ENCODE measurements around the gene LILRB3.
"Not testable (repeated sequence)": the region's sequence is repeated elsewhere in the genome, so short reads cannot be mapped to it uniquely, and the experiment has no call there.

The LILRB3 gene

DNA sequence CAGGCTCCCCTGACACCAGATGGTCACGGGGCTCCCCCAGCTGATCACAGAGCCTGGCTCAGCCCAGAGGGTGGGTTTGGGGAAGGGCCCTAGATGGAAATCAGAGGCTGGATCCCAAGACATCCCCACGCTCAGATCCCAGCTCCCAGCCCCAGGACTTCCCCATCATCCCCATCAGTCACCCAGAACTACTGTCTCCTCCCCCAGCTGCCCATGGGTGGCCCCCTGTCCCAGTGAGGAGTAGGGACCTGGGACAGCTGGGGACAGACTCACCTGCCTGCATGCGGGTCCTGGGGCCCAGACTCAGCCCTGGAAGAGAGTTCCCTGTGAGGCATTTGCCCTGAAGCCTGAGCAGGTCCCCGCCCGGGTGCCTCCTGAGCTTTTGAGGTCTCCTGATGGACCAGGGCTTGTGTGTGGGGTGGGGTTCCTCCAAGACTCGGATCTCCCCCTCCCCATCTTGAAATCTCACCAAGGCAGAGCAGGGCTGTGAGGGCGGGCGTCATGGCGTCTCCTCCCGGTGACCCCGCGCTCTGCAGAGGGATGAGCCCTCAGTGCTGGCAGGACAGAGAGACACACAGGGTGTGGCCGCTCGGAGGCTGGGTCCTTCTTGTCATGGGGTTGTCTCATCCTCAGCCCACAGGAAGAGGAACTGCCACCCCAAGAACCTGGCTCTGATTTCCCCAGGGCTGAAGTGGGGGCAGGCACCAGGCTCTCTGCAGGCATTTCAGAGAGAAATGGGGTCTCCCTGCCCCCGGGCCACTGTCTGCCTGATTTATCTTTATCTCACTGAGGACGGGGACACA is at the start of gene LILRB3:
Gene LILRB3 (minus strand): TSS at position 534 of the 803 bp plus-strand sequence. CDS start 31 bp downstream, at position 503.
- DNase-seq = not testable (repeated sequence)

DNA sequence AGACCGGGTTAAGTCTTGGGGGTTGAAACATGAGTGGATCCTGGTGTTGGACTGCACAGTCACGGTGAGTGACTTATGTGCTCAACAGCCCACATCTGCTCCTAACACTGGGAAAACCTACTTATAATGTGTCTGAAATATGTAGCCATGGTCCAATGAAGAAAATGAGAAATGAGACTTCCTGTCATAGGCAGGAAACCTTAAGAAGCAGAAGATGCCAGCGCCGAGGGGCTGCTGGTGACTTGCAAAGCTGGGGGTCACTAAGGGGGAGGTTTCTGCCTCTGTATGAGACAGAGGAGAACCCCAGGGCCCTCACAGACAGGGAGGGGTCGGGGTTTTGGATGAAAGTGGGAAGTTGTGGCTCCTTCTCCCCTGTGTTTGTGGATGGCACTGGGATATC is 49.4 kb upstream of the LILRB3 start:
- not testable (repeated sequence) for DNase-seq

GRCh38 chr19:54271587-54271986 is 48.8 kb upstream of the LILRB3 start:
- not testable (repeated sequence) for DNase-seq

DNA sequence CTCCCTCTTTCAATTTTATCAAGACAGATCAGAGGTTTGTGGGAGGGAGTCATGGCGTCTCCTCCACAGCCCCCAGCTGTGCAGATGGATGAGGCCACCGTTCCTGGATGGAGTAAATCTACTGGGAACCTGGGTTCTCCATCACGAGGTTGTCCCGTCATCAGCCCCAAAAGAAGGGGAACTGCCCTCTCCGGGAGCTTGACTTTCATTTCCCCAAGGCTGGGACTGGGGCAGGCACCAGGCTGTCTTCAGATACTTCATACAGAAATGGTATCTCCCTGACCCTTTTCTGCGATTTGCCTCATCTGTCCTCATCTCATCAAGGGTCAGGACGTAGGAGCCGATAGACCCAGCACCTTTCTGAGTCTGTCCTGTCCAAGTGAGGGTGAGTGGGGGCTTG is 48.3 kb upstream of the LILRB3 start:
- DNase-seq = no peak

- DNase-seq = no peak
Measured at GRCh38 chr19:54268936-54269335, 46.1 kb upstream of the LILRB3 start.

GRCh38 chr19:54266133-54266532 is 43.3 kb upstream of the LILRB3 start:
- DNase-seq = peak; percentile 67

- no peak for DNase-seq
Measured at GRCh38 chr19:54262470-54262869, 39.7 kb upstream of the LILRB3 start.

DNA sequence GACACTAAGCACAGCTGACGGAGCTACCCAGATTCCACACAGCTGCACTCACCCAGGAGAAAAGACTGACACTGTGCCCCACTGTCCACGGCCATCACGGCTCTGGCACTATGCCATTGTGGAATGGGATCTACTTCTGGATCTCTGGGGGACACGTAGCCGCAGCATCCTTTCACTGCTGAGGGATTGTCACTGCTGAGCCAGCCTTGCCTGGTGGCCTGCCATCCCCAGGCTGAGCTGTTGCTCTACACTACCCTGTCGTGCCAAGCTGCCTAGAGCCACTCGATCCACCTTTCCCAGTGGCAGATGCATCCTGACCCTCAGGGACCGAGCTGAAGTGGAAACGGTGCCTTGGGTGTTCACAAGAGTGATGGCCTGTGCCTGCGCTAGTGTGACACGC is 39.3 kb upstream of the LILRB3 start:
- DNase-seq = no peak

GRCh38 chr19:54257116-54257480 is 34.3 kb upstream of the LILRB3 start, which contains the start of gene LILRB5:
Gene LILRB5, minus strand, starts transcription at chr19:54257273. Its CDS starts 80 bp downstream, at chr19:54257193.
- no peak for DNase-seq

DNA sequence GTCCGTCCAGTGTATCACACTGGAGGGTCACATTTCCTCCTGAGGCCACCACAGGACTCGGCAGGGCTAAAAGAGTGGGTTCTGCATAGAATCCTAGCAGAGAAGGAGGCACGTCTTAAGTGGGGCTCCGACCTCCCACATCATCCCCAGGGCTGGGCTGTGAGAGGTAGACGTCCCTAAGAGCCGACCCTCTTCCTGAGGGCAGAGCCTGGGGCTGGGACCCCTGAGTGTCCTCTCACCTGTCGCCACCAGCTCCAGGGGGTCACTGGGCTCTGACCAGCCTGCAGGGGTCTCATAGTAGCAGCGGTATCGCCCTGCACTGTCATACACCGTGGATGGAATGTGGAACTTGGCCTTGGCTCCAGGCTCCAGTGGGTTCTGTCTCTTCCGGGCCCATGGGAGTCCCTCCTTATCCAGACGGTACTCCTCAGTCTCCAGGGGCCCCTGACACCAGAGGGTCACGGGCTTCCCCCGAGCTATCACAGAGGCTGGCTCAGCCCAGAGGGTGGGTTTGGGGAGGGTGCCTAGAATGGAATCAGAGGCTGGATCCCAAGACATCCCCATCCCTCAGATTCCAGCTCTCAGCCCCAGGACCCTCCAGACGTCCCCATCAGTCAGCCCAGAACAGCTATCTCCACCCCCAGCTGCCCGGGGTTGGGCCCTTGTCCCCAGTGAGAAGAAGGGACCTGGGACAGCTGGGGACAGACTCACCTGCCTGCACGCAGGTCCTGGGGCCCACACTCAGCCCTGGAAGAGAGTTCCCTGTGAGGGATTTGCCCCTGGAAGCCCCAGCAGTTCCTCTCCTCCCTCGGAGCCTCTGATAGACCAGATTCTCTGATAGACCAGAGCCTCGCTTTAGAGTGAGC is 33.7 kb upstream of the LILRB3 start:
- no peak for DNase-seq

DNA sequence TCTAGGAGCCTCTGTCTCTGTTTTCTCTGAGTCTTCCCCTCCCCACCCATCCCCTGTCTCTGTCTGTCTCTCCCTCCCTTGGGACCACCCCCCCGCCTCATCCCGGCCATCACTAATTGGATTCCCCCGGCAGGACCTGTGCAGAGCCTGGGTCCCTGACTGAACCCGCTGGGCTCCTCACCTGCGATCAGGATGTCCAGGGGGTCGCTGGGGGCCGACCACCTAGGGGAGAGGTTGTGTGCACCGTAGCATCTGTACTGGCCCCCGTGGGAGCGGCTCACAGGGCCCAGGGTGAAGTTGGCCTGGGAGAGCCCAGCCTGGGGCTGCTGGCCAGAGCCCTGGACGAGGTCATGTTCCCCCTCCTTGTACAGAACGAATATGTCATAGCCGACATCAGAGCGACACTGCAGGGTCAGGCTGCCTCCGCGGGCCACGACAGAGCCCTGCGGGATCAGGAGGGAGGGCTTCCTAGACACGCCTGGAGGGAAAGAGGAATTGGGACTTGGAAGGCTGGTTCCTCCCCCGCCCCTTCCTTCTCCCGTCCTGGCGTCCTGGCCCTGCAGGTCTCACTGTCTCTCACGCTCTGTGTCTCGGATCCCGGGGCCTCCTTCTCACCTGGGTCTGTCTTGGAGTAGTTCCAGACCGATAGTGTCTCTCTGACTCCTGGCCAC is 32.4 kb upstream of the LILRB3 start:
- no peak for DNase-seq

DNA sequence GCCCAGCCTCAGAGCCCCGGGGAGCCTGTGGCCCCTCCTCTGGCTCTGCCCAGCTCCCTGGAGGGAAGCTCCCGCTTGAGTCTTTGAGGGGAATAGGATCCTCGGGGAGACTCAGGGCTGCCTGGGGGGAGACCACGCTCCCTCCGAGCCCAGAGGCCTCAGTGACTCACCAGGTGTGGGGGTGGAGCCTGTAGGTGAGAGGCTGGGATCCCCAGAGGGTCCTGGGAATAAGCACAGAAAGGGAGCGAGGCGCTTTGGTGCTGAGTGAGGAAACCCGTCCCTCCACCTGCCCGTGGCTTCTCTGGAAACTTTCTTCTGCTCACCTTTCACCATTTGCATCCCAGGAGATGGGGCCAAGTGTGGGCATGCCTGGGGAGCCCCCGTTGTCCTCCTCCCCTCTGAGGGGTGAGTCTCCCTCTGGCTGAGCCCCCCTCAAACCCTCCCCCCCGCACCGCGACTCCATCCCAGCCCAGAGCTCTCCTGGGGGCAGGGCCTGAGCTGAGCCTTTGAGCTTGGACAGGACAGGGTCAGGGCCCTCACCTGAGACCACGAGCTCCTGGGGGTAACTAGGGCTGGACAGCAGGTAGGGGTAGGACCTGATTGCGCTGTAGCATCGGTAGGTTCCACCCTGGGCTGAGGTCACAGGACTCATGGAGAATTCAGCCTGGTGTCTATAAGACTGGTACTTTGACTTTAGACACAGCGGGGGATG is 31.5 kb upstream of the LILRB3 start:
- DNase-seq = no peak

DNA sequence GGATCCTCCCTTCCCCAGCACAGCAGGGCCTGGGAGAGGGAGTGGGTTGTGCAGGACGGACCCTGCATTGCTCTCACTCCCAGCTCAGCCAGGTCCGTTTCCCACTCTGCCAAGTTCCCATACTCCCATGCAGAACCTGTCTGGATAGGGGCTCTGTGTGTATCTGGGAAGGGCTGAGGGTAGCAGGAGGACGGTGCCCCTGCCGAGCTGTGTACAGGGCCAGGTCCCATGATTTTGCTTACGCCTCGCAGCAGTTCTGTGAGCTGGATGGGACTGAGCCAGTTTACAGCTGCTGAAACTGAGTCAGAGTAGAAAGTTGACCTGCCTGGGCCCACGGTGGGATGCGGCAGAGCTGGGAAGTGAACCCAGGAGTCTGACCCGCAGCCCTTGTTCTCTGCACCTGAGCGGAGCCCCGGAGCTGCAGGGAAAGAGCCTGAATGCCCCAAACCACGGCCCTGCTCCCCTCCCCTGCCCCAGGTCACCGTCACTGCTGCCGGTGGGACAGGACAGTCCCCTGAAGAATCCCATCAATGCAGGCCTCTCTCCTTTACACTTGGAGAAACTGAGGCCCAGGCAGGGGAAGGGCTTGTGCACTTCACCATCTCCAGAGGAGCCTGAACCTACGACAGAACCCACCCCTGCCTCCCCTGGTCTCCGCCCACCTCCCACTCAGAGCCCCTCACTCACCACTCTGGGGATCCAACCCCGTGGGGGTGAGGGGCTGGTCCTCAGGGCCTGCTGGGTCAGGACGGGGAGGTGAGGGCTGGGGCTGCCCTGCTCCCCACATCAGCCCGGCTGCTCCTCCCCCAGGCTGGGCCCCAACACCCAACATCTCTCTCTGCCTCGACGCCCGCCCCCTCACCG is 30.8 kb upstream of the LILRB3 start:
- DNase-seq = no peak

DNA sequence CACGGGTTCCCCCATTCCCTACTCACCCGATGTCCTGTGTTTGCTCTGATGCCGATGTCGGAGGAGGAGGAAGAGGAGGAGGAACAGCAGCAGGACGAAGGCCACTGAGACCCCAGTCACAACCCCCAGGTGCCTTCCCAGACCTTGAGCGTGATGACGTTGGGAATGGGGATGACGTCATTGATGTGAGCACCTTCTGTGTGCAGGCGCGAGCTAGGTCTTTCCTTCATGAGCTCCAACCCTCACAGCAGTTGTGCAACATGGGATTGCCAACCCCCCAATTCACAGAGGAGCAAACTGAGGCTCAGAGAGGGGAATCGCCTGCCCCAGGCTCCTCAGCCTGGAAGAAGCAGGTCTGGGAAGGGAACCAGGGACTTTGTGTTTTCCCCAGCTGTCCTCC is 30.0 kb upstream of the LILRB3 start:
- no peak for DNase-seq

DNA sequence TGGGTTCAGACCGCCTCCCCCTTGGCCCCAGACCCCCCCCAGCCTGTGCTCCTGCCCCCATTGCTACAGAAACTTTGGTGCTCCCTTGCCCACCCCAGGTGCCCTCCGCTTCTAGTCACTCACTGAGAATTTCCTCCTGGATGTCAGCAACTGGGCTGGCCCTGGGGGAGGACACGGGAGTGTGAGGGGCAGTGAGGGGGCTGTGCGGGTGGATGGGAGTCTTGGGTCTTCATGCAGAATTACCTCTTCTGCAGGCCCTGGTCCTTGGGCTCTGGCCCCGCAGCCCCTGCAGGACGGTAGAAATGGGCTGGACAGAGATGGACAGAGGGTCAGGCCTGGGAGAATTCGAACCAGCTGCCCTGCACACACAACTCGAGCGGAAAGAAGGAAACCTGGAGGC is 29.4 kb upstream of the LILRB3 start:
- no peak for DNase-seq

DNA sequence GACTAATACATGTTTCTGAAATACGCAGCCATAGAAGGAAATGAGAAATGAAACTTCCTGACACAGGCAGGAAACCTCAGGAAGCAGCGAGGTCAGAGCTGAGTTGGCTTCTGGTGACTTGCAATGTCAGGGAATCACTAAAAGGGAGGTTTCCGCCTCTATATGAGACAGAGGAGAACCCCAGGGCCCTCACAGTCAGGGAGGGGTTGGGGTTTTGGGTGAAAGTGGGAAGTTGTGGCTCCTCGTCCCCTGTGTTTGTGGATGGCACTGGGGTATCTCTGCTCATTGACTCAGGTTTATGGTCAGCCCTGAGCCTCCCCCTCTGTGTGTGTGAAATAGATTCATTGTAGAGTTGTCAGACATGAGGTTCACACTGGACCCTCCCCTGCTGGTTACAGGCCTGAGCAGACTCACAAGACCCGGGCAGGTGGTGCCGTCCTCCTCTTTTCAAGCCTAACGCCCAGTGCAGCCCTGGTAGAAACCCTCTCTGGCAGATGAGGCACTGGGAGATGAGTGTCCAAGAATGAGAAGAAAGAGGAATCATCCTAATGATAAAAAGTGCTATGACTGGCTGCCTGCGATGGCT is 25.3 kb upstream of the LILRB3 start:
- DNase-seq = peak; percentile 45

DNA sequence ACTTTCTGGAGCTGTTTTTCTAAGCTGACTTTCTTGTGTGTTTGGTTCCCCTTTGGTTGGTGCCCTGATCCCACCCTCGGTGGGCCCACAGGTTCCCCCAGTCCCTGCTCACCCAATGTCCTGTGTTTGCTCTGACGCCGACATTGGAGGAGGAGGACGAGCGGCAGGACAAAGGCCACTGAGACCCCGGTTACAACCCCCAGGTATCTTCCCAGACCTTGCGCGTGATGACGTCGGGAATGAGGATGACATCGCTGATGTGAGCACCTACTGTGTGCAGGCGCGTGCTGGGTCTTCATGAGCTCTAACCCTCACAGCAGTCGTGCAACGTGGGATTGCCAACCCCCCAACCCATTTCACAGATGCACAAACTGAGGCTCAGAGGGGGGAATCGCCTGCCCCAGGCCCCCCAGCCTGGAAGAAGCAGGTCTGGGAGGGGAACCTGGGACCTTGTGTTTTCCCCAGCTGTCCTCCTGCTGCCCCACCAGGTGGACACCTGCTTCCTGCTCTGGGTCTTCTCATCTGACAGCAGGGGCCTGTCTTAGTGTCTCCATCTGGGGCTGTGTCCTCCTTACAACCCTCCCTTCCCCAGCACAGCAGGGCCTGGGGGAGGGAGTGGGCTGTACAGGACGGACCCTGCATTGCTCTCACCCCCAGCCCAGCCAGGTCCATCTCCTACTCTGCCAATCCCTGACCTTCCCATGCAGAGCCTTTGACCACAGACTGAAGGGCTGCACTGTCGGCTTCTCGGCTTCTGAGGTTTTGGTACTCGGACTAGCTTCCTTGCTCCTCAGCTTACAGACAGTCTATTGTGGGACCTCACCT is 24.5 kb upstream of the LILRB3 start:
- no peak for DNase-seq

- no peak for DNase-seq
Measured at GRCh38 chr19:54245936-54246335, 23.1 kb upstream of the LILRB3 start.

DNA sequence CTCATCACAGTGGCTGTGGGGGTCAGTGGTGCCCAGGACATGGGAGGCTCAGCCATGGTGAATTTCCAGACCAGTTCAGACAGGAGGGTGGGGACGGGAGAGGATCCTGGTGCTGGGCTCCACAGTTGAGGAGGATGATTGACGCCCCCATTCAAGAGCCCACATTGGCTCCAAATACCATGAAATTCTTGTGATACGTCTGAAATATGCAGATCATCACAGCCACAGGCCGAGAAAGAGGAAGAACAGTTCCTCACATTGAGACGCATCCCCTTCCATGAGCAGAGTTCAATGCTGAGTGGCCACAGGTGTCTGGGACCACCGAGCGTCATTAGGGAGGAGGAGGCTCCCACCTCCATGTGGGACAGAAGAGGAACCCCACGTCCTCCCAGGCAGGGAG is 21.0 kb upstream of the LILRB3 start:
- not testable (repeated sequence) for DNase-seq

DNA sequence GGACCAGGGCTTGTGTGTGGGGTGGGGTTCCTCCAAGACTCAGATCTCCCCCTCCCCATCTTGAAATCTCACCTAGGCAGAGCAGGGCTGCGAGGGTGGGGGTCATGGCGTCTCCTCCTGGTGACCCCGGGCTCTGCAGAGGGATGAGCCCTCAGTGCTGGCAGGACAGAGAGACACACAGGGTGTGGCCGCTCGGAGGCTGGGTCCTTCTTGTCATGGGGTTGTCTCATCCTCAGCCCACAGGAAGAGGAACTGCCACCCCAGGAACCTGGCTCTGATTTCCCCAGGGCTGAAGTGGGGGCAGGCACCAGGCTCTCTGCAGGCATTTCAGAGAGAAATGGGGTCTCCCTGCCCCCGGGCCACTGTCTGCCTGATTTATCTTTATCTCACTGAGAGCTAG is 19.8 kb upstream of the LILRB3 start, which contains the start of gene LILRA6:
Gene LILRA6 (minus strand): TSS at position 145 of the 400 bp plus-strand sequence.
- DNase-seq = not testable (repeated sequence)

Measured in EL (cell line).